Measurements from ENCODE around the gene CD22.
"Not testable (repeated sequence)": the region's sequence is repeated elsewhere in the genome, so short reads cannot be mapped to it uniquely, and the experiment has no call there.

Gene CD22

GRCh38 chr19:35345671-35346111 lies 16.7 kb downstream of the CD22 start:
- no peak for DNase-seq

- peak; percentile 82 for DNase-seq
Observed at GRCh38 chr19:35346193-35347052, 17.4 kb downstream of the CD22 start.

DNA sequence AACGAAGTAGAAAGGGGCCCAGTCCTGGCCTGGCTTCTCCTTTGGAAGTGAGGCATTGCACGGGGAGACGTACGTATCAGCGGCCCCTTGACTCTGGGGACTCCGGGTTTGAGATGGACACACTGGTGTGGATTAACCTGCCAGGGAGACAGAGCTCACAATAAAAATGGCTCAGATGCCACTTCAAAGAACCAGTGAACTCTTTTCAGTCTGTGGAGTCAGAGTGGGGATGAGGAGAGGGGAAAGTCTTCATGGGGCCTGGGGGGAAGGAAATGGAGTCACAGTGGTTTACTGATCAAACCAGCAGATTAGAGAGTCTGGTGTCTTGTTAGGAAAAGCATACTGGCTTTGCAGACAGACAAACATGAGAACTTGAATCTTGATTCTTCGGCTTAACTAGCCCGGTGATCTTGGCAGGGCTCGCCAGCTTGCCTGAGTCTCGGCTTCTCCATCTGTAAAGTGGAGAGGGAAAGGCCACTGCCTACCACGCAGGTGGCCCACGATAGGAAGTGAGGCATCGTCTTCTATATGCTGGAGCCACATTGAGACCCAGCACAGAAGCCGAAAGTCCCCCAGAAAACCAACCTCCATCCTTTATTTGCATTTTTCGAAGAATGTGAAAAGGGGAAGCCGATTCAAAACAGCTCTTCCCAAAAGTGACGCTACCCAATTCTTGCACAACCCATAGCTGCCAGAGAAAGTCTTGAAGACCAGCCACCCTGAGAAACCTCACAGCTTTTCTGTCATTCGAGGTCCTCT lies 18.4 kb downstream of the CD22 start, which contains the start of gene FFAR1:
Gene FFAR1, plus strand, starts transcription at position 732 of the 759 bp plus-strand sequence. CDS start 3,650 bp downstream, outside the sequence.
- peak; percentile 74 for DNase-seq

DNA sequence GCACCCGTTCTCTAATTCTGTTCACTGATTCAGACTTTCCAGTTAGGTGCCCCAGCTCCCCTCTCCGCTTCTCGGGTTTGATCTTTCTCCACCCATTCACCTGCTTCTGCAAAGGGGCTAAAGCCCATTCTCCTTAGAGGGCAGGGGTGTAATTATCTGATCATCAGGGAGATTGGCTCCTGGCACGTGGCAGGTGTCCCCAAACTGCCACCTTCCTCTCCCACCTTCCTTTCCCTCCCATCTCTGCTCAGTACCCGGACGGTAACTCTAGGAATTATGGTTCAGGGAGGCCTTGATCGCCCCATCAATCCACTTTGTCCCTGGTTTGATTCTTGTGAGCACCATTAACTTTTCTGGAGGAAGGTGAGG lies 18.9 kb downstream of the CD22 start:
- no peak for DNase-seq

DNA sequence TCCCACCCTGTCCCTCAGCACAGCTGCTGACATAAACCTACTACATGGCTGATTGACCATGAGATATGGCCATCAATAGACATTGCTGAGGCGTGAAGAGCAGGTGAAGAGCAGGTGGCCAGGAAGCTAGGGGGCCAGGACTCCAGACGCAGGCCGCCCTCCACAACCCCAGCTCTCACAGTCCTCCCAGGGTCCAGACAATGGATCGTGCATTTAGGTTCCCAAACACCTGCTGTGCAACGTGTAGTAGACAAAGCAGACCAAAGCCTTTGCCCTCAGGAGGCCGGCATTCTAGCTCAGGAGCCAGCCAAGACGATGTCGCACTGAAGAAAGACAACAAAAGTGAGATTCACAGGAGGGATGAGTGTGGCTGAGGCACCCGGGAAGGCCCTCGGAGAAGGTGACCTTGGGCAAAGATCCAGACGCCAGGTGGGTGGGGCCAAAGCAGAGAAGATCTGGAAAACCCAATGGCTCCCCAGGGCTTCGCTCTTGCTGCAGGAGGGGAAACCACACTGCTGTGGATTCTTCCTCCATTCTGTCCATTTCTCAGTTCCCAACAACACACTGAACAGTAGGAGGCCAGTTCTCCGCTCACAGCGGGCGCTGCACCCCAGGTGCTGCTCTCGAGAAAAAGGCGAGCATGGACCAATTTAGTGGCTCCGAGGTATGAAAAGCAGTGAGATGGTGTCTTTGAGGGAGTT lies 20.1 kb downstream of the CD22 start:
- DNase-seq: no peak

DNA sequence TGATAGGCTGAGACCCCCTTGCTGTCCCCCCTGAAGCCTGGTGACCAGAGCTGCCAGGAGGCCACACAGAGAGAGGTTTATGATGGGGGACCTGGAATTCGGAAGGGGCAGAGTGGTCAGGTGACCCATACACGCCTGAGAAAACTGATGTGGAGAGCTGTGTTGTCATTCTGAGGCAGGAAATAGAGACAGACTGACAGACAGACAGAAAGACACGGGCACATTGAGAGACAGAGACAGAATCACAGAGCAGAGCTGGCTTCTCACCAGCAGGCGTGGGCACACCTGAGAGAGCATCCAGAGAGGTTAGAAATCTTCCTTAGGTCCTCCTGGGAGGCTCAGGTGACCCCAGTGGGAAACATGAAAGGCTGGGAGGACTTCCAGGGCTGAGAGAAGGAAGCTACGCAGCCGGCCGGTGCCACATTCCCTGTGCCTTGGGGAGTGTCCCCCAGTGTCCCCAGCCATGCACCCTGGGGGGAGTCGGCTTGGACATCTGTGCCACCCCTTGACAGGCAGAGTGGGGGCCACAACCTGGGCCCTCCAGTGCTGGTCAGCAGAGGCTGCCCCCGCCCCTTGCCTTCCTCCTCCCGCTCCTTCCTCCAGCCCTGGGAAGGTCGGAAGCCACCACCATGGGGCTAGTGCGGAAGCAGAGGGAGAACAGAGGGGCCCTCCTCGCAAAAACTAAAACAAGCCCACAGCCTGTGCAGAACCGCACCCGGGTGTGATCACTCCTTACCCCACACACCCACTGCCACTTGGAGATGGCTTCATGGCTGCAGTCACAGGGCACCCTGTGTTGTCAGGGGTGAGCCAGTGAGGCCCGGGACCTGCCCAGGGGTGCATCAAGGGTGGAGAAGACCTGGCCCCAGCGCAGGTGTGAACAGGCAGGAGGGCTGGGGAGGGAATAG lies 20.9 kb downstream of the CD22 start:
- no peak for DNase-seq

GRCh38 chr19:35350591-35350990 lies 21.6 kb downstream of the CD22 start:
- no peak for DNase-seq

- no peak for DNase-seq
Observed at GRCh38 chr19:35351411-35352176, 22.6 kb downstream of the CD22 start.

DNA sequence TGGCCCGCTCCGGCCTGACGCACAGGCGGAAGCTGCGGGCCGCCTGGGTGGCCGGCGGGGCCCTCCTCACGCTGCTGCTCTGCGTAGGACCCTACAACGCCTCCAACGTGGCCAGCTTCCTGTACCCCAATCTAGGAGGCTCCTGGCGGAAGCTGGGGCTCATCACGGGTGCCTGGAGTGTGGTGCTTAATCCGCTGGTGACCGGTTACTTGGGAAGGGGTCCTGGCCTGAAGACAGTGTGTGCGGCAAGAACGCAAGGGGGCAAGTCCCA lies 23.1 kb downstream of the CD22 start:
- no peak for DNase-seq

GRCh38 chr19:35352448-35353304 lies 23.7 kb downstream of the CD22 start:
- DNase-seq: peak; percentile 84

- no peak for DNase-seq
Observed at GRCh38 chr19:35353635-35354034, 24.6 kb downstream of the CD22 start.

DNA sequence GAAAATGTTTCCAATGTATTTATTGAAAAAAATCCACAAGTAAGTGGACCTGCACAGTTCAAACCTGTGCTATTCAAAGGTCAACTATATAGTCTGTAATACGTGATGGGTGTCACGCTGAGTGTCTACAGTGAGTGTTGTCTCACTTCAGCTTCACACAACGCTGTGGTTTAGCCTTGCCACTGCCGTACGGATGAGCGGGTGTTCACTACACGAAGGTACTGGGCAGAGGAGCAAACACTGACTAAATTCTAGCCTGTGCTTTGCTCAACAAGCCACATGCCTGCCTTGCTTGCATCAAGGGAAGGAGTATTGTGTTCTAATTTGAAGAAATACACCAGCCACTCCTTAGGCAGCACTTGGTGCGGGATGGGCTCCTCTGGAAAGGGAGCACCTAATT lies 25.9 kb downstream of the CD22 start:
- no peak for DNase-seq

GRCh38 chr19:35355791-35356460 lies 26.9 kb downstream of the CD22 start:
- no peak for DNase-seq

GRCh38 chr19:35357867-35358573 lies 29.0 kb downstream of the CD22 start, which contains the start of gene FFAR3:
Gene FFAR3 (plus strand): TSS chr19:35358460. CDS start chr19:35358891, 431 bp downstream.
- DNase-seq: no peak

GRCh38 chr19:35358834-35359233 lies 29.8 kb downstream of the CD22 start:
- not testable (repeated sequence) for DNase-seq

GRCh38 chr19:35359395-35359794 lies 30.4 kb downstream of the CD22 start:
- not testable (repeated sequence) for DNase-seq

GRCh38 chr19:35360081-35360480 lies 31.1 kb downstream of the CD22 start:
- DNase-seq: not testable (repeated sequence)

- DNase-seq: no peak
Observed at GRCh38 chr19:35360880-35361420, 32.0 kb downstream of the CD22 start.
